OCI-M2 (cell line): Measurements from ENCODE around the gene SPINK13.
"Not testable (repeated sequence)": the region's sequence is repeated elsewhere in the genome, so short reads cannot be mapped to it uniquely, and the experiment has no call there.

Experiments used
- DNase-seq: peaks from one replicate; lab custom pipeline; 2025; ENCODE audit not compliant: unreplicated experiment; lab: John Stamatoyannopoulos, UW

Gene SPINK13

DNA sequence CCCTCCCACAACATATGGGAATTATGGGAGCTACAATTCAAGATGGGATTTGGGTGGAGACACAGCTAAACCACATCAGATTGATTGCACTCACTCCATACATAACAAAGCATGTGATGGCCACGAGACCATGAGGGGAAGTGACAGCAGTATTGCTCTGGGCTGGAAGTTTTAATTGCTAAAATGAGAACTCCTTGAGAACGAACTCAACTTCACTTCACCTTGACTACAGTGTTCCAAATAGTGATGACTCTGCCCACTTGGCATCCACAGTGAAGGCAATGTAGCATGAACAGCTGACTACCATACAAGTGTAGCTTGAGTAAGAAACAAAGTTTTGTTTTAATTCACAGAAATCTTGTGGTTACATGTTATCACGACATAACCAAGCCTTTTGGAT, 42.9 kb downstream of the SPINK13 start:
- no peak for DNase-seq

GRCh38 chr5:148312153-148312552, 43.6 kb downstream of the SPINK13 start, which contains the start of gene SPINK7:
TSS of gene SPINK7 (plus strand) at chr5:148312423. CDS start at chr5:148312484, 61 bp downstream.
- no peak for DNase-seq

- no peak for DNase-seq
These were observed 45.6 kb downstream of the SPINK13 start for GRCh38 chr5:148314187-148314586.

GRCh38 chr5:148314731-148315130, 46.1 kb downstream of the SPINK13 start:
- DNase-seq, result no peak

- DNase-seq, result not testable (repeated sequence)
These were observed 51.7 kb downstream of the SPINK13 start for GRCh38 chr5:148320011-148320963.

- DNase-seq, result no peak
These were observed 64.8 kb downstream of the SPINK13 start for GRCh38 chr5:148333262-148333849.

- no peak for DNase-seq
These were observed 66.7 kb downstream of the SPINK13 start, which contains the start of gene SPINK9 for GRCh38 chr5:148335259-148335658. TSS of gene SPINK9 (plus strand) at chr5:148335559. CDS start at chr5:148335614, 55 bp downstream.
